ENCODE measurements around the gene RB1. TPM values are rescaled to one million over a fixed set of nuclear protein-coding genes. Genes with fewer than 3 reads are reported as not detected.

Gene RB1
- total RNA-seq, 1 experiment from 2014 or later, result 18.8 TPM

- TF ChIP-seq IRF2 (CRISPR knock-in tag; IDR thresholded peaks at IDR 0.05; ENCODE audit: borderline replicate concordance, low read depth), result no peak
- TF ChIP-seq ETV6 (CRISPR knock-in tag; IDR thresholded peaks at IDR 0.05), result no peak
- no peak for TF ChIP-seq TEAD1 (CRISPR knock-in tag; IDR thresholded peaks at IDR 0.05)
Observed at GRCh38 chr13:48491423-48492095, 188.0 kb downstream of the RB1 start (continued).

GRCh38 chr13:48492096-48492440 is 188.5 kb downstream of the RB1 start:
- H3K27ac Mint-ChIP-seq, result no peak overlapping the region
- H3K4me1 Mint-ChIP-seq, result peaks cover 9% of the 10 kb centered on the region
- ChIA-PET POLR2A (no interaction called here), CTCF (no interaction called here)
- H3K9me3 Mint-ChIP-seq, result peaks cover 13% of the 10 kb centered on the region
- H3K27me3 Mint-ChIP-seq (ENCODE audit: low read depth), result no peaks in the 10 kb centered on the region
- DNase-seq (ENCODE audit: low spot score) (no peak), ATAC-seq (no peak)
- TF ChIP-seq ZNF263 (CRISPR knock-in tag; IDR thresholded peaks at IDR 0.05; ENCODE audit: low read depth) (no peak), TCF7 (CRISPR knock-in tag; IDR thresholded peaks at IDR 0.05; ENCODE audit: low read depth) (no peak), NR2C2 (CRISPR knock-in tag; IDR thresholded peaks at IDR 0.05) (no peak), CDX4 (CRISPR knock-in tag; IDR thresholded peaks at IDR 0.05; ENCODE audit: borderline replicate concordance) (no peak), CTCF (IDR thresholded peaks at IDR 0.05) (no peak), GRHL2 (CRISPR knock-in tag; IDR thresholded peaks at IDR 0.05; ENCODE audit: insufficient replicate concordance, severe bottlenecking) (no peak), ESRRA (CRISPR knock-in tag; IDR thresholded peaks at IDR 0.05; ENCODE audit: borderline replicate concordance) (no peak), HMGA2 (CRISPR knock-in tag; IDR thresholded peaks at IDR 0.05) (no peak), OVOL2 (CRISPR knock-in tag; IDR thresholded peaks at IDR 0.05; ENCODE audit: borderline replicate concordance) (no peak), JUN (CRISPR knock-in tag; IDR thresholded peaks at IDR 0.05) (no peak), ZNF219 (CRISPR knock-in tag; IDR thresholded peaks at IDR 0.05; ENCODE audit: borderline replicate concordance) (no peak)
- no peak overlapping the region for H3K4me3 Mint-ChIP-seq
- H3K36me3 Mint-ChIP-seq, result peaks cover 22% of the 10 kb centered on the region

- ChIA-PET CTCF (no interaction called here), POLR2A (no interaction called here)
Observed at GRCh38 chr13:48492470-48493065, 189.0 kb downstream of the RB1 start.

GRCh38 chr13:48493066-48493765 is 189.7 kb downstream of the RB1 start:
- Mint-ChIP-seq H3K27ac (no peak overlapping the region), H3K4me1 (peaks cover 16% of the 10 kb centered on the region), H3K4me3 (no peak overlapping the region), H3K36me3 (peaks cover 11% of the 10 kb centered on the region), H3K9me3 (peaks cover 3% of the 10 kb centered on the region), H3K27me3 (ENCODE audit: low read depth) (no peaks in the 10 kb centered on the region)
- ATAC-seq, result no peak
- CTCF ChIA-PET, result no interaction called here
- DNase-seq (ENCODE audit: low spot score), result no peak
- POLR2A ChIA-PET, result no interaction called here
- TF ChIP-seq IRF2 (CRISPR knock-in tag; IDR thresholded peaks at IDR 0.05; ENCODE audit: borderline replicate concordance, low read depth) (no peak), MLX (CRISPR knock-in tag; IDR thresholded peaks at IDR 0.05) (no peak), SOX15 (CRISPR knock-in tag; IDR thresholded peaks at IDR 0.05) (no peak), NFYB (CRISPR knock-in tag; conservative IDR thresholded peaks at IDR 0.05; ENCODE audit: low read depth) (no peak), GTF2I (CRISPR knock-in tag; conservative IDR thresholded peaks at IDR 0.05) (no peak), ZNF423 (CRISPR knock-in tag; IDR thresholded peaks at IDR 0.05) (no peak), TP53 (CRISPR knock-in tag; IDR thresholded peaks at IDR 0.05) (no peak), E2F1 (CRISPR knock-in tag; IDR thresholded peaks at IDR 0.05) (no peak), CREM (CRISPR knock-in tag; IDR thresholded peaks at IDR 0.05) (no peak), FOXK1 (CRISPR knock-in tag; IDR thresholded peaks at IDR 0.05) (no peak), FOXP4 (CRISPR knock-in tag; IDR thresholded peaks at IDR 0.05) (no peak)

More at GRCh38 chr13:48492470-48493065, 189.0 kb downstream of the RB1 start:
- no peak for TF ChIP-seq TCF7 (CRISPR knock-in tag; IDR thresholded peaks at IDR 0.05; ENCODE audit: low read depth)
- ATAC-seq (no peak), DNase-seq (ENCODE audit: low spot score) (no peak)
- Mint-ChIP-seq H3K4me1 (peaks cover 14% of the 10 kb centered on the region), H3K4me3 (no peak overlapping the region), H3K9me3 (peaks cover 9% of the 10 kb centered on the region), H3K36me3 (peaks cover 18% of the 10 kb centered on the region), H3K27ac (no peak overlapping the region), H3K27me3 (ENCODE audit: low read depth) (no peaks in the 10 kb centered on the region)
